ENCODE results near the gene SERAC1.
A peak's percentile ranks its signal among the peaks of the same experiment; 100 is the strongest.

SERAC1 gene

DNA sequence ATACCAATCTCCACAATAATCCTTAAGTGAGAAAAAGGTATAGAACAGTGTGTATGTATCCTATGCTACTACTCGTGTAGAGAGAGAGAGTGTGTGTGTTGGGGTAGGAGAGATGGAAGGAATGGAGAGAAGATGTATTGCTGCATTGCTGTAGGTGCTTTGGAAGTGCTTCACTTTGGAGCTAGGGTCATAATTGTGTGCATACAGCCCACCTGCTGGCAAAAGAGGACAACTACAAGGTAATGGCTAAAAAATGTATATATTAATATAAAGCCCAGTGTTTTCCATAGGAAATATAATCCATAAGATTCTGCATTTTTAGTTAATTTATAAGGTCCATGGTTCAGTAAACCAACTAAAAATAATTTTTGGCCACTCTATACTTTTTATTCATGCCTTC is 36.1 kb downstream of the SERAC1 start:
- Histone ChIP-seq H3K4me3 (no peak overlapping the region), H3K27ac (no peak overlapping the region)

DNA sequence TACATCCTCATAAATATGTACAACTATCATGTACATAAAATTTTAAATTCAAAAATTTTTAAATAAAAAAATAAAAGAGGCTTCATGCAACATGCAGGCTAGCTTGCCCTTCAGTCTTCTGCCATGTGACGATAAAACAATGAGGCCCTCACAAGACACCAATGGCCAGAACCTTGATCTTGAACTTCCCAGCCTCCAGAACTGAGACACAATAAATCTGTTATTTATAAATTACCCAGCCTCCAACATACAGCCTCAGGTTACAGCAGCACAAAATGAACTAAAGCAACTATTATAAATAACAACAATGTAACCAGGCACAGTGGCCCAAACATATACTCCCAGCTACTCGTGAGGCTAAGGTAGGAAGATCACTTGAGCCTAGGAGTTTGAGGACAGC is 42.8 kb downstream of the SERAC1 start:
- H3K27ac ChIP-seq: no peak overlapping the region
- H3K4me3 ChIP-seq: no peak overlapping the region

DNA sequence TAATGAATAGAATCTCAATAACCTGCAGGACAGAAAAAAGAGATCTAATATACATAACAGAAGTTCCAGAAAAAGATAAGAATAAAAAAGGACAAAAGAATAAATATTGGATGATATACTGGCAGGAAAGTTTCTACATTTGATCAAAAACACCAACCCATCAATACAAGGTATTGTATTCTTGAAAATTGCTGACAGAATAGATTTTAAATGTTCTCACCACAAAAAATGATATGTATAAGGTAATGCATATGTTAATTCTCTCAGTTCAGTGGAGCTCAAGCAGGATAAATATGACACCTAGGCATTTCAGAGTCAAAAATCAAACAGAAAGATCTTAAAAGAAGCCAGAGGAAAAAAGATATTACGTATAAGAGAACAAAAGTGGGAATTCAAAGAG is 43.8 kb downstream of the SERAC1 start:
- no peak overlapping the region for H3K27ac ChIP-seq
- H3K4me3 ChIP-seq: no peak overlapping the region

DNA sequence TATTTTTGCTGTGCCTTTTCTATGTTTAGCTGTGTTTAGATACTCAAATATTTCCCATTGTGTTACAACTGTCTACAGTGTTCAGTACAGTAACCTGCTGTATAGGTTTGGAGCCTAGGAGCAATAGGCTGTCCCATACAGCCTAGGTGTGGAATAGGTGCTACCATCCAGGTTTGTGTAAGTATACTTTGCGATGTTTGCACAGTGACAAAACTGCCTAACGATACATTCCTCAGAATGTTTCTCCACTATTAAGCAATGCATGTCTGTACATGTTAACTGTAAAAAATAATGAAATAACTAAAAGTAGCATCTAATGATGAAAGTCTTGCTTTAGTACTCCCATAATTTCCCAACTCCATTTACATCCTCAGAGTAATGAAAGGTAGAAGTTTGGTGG is 46.0 kb downstream of the SERAC1 start:
- no peak overlapping the region for H3K4me3 ChIP-seq
- no peak overlapping the region for H3K27ac ChIP-seq

DNA sequence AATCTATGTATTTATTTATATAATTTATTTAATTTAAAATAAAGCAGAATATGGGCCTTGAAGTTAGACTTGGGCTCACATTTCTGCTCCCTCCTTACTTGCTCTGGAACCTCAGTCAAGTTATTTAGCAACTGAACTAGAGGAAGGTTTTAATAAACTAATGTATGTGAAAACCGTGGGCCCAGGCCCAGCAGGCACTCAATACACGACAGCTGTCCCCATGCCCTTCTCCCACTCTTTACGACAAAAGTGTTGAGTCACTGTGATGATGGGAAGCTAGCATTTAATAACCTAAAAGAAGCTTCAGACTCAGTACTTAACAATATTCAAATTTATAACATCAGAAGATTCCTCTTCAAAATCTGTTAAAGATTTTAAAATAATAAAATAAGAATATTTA is 46.7 kb downstream of the SERAC1 start:
- H3K27ac ChIP-seq: no peak overlapping the region
- H3K4me3 ChIP-seq: no peak overlapping the region

DNA sequence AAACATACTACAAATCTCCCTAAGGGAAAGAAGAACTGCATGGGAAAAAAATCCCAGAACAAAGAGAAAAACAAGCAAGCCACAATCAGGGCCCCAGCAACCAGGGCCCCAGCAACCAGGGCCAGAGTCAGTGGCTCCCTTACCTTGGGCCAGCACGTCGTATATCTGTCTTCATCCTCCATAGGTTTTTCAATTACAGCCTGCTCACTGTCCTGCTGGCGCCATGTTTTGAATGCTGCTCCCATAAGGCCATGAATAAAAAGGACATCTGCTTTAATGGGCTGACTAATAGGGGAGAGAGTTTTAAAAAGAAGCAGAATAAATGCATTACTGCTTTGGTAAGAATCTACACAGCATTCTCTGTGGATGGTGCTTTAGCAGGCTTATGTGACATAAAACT is 49.2 kb downstream of the SERAC1 start:
- H3K4me3 ChIP-seq: no peak overlapping the region
- no peak overlapping the region for H3K27ac ChIP-seq

DNA sequence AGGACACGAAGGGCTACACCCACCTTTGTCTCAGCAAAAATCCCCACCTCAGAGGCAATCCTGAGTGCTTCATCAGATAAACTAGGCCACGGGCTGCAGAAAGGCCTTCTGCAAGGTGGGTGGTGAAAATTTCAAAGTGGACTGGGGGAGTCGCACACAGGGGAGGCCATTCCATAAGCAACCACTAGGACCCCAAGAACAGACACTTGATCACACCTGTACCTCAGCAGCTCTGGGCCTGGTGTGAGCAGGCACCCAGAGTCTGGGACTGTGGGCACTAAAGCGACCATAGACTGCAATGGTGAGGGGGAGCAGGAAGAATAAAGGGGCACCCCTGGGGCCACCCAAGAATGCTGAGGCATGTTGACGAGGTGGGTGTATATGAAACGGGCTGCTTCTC is 52.6 kb downstream of the SERAC1 start:
- Histone ChIP-seq H3K4me3 (no peak overlapping the region), H3K27ac (no peak overlapping the region)

DNA sequence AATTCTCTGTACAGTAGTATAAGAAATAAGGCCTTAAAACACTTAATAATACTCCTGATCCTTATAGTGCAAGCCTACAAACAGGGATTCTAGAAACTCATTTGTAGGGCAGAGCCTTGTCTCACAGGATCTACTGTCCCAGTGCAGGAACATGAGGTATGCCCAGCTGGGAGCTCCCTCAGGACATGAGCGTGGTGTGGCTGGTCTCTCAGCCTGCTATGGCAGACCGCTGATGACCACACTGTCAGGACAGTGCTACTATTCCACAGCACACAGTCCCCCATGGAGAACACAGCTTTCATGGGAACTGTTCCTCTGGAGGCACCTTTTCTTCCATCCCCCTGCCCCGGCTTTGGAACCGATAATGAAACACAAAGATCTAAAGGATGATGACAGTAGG is 53.0 kb downstream of the SERAC1 start:
- H3K4me3 ChIP-seq: no peak overlapping the region
- H3K27ac ChIP-seq: no peak overlapping the region

DNA sequence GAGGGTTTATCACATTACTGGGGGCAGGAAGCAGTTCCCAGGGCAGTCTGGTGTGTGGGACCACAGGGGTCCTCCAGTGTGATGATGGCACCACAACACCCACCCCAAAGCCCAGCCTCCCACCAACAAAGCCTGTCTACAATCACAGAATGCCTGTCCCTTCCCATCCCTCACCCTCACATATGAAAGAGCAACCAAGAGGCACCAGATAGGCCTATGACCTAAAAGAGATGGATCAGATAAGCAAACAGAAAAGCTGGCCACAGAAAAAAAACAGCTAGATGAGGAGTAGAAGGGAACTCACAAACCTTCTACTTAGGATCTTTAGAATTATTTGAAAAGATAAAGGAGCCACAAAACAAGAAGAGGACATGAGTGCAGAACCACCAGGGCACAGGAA is 54.3 kb downstream of the SERAC1 start:
- Histone ChIP-seq H3K27ac (no peak overlapping the region), H3K4me3 (no peak overlapping the region)

DNA sequence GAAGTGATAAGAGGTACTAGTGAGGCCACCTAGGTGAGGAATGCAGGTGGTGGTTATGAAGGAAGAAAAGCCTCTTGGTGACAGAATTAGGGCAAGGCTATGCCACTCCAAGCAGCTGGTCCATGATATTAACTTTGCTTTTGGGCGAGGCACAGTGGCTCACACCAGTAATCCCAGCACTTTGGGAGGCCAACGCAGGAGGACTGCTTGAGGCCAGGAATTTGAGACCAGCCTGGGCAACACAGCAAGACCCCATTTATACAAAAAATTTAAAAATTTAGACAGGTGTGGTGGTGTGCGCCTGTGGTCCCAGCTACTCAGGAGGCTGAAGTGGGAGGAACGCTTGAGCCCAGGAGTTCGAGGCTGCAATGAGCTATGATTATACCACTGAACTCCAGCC is 56.1 kb downstream of the SERAC1 start:
- no peak overlapping the region for H3K4me3 ChIP-seq
- no peak overlapping the region for H3K27ac ChIP-seq

DNA sequence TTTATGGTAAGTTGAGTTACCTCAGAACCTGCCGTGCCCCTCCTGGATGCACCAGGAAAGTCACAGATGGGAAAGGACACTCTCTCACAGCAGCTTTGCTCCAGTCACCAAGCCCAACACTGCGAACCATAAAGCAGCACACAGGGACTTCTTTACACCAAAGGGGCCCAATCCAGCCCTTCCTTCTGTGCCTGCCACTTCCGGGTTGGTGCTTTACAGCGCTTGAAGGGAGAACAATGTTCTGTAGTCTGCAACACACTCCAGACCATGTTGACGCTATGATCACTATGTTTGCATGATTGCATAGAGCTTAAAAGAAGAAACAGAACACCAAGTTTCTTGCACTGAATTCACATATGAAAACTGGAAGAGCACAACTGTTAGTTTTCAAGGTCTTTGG is 57.1 kb downstream of the SERAC1 start:
- Histone ChIP-seq H3K27ac (no peak overlapping the region), H3K4me3 (no peak overlapping the region)

DNA sequence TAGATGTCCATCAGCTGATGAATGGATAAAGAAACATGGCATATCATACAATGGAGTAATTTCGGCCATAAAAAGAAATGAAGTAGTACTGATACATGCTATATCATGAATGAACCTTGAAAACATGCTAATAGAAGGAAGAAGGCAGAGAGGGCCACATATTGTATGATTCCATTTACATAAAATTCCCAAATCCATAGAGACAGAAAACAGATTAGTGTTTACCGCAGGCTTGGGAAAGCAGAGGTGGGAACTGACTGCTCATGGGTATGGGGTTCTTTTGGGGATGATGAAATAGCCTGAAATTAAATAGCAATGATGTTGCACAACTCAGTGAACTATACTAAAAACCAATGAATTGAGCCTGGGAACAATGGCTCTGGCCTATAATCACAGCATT is 58.3 kb downstream of the SERAC1 start:
- no peak overlapping the region for H3K27ac ChIP-seq
- no peak overlapping the region for H3K4me3 ChIP-seq

DNA sequence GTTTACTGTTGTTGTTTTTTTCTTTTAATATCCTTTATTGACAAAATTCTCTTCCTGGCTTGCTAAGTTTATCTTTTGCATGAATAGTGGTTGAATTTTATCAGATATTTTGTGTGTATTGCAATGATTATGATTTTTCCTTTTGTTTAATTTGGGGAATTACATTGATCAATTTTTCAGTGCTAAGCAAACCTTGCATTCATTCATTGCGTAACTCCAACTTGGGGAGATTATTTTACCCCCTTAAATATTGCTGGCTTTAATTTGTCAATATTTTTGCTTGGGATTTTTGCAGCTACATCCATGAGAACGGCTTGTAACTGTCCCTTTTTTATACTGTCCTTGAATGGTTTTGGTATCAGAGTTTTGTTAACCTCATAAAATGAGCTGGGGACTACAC is 63.4 kb downstream of the SERAC1 start:
- Histone ChIP-seq H3K27ac (peak overlapping the region in 1 of 21 experiments; percentile 13), H3K4me3 (no peak overlapping the region)

DNA sequence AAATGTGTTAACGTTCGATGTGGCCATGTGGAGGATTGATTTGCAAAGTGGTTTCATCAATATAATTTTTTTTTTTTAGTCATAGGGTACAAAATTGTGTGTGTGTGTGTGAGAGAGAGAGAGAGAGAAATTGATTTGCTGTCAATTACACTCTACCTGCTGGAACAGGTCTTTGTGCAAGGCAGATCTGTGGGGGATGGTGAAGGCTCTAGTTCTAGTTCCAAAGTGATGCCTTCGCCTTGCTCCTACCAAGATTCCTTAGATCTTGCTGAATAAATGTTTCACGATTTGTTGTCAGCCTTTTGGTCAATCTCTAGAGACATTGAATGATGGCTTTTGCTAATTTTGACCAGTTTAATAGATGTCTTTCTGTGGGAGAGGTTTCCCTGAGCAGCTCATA is 64.8 kb downstream of the SERAC1 start:
- H3K4me3 ChIP-seq: no peak overlapping the region
- H3K27ac ChIP-seq: no peak overlapping the region

DNA sequence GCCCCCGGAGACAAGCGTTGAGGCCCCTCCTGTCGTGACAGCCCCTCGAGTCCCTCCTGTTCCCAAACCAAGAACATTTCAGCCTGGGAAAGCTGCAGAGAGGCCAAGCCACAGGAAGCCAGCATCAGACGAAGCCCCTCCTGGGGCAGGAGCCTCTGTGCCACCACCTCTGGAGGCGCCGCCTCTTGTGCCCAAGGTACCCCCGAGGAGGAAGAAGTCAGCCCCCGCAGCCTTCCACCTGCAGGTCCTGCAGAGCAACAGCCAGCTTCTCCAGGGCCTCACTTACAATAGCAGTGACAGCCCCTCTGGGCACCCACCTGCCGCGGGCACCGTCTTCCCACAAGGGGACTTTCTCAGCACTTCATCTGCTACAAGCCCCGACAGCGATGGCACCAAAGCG is 72.4 kb downstream of the SERAC1 start:
- Histone ChIP-seq H3K4me3 (no peak overlapping the region), H3K27ac (no peak overlapping the region)

DNA sequence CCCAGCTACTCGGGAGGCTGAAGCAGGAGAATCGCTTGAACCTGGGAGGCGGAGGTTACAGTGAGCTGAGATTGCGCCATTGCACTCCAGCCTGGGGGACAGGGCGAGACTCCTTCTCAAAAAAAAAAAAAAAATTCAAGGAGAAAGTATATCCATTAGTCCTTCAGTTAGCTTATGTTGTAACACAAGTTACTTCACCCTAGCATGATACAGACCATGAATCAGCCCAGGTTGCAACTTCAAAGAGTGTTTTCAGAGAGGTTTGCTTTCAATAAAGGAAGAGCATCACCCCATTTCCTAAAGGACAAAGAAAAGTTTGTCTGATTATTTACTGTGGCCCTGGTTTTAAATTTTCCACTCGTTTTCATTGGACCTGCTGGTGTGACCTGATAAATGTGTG is 73.0 kb downstream of the SERAC1 start:
- Histone ChIP-seq H3K4me3 (no peak overlapping the region), H3K27ac (no peak overlapping the region)

DNA sequence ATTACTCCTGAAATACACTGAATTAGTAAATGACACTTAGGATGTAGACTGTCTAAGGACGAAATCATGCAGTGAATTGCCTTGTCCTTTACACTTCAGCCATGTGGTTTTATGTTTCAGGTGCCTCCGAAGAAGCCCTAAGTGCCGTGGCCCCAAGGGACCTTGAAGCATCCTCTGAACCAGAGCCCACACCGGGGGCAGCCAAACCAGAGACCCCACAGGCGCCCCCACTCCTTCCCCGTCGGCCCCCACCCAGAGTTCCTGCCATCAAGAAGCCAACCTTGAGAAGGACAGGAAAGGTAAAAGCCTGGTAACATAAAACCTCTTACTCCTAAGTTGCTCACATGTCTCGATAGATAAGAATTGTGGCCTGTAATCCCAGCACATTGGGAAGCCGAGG is 75.3 kb downstream of the SERAC1 start:
- Histone ChIP-seq H3K4me3 (no peak overlapping the region), H3K27ac (no peak overlapping the region)

DNA sequence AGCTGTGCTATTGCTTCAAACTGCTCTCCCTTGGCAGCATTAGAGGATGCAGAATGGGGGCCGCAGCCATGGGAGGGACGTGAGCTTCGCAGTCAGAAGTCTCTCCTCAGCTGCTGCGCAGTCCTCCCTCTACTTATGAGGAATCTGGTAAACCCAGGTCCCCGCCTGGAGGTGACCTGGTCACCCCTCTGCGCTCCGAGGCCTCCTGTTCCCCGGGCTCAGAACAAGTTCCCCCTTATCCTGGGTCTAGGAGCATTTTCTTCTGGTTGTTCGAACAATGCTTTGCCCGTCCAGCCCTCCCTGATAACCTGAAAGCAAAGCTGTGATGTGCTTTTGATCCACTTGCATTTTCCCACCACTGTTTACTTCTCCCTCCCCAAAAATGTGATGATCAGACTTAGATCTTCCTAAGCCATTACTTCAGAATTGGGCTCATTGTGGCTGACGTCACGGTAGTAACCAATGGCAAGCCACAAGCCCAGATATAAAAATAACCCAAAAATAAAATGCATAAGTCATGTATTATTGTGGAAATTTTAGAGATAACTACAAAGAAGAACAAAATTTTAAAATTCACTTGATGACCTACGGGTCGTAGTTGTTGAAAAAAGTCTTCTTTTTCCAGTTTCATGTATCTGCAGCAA is 80.7 kb downstream of the SERAC1 start:
- Histone ChIP-seq H3K4me3 (no peak overlapping the region), H3K27ac (no peak overlapping the region)

DNA sequence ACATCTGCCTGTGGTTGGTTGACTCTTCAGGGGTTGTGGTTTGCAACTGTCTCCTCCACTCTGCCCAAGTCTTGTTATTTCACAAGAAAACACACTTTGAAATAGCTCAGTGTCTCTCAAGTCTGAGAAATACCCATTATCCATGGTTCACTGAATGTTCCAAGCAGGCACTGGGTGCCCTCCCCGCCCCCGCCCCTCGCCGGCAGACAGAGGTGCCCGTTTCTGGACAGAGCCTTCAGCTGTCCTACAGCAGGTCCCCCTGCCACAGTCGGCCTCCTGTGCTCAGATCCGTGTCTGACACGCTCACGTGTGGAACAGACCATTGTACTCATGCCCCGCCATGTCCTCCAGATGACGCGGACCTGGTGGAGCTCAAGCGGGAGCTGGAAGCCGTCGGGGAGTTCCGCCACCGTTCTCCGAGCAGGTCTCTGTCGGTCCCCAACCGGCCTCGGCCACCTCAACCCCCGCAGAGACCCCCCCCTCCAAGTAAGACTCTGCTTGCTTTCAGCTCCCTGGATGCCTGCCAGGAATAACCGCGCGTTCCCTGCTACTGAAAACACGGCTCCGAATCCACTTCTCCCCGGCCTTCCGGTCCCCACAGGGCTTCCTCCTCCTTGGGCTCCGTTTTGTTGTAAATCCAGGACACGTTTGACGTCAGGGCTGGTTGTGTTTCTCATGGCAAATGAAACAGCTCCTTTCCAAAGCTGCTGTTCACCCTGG is 81.4 kb downstream of the SERAC1 start:
- H3K27ac ChIP-seq: peak overlapping the region in 1 of 21 experiments; percentile 16
- no peak overlapping the region for H3K4me3 ChIP-seq

DNA sequence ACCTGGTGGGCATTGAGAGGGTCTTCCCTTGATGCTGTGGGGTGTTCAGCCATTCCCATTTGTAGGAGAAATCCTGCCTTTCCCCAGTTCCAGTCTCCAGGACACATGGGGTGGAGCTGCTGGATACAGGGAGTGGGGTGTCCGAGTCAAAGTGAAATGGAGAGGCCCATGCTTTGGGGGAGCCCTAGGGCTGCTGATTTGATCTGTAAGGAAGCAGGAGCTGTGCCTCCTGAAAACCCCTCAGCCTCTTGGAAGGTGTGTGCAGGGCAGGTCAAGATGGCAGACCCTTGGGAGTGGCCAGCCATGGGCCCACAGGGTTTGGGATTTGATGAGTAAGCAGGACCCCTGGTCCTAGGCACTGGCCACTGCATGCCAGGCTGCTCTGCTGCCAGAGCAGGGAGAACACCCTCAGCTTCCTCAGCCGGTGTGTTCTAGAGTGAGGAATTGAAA is 82.0 kb downstream of the SERAC1 start:
- H3K27ac ChIP-seq: no peak overlapping the region

DNA sequence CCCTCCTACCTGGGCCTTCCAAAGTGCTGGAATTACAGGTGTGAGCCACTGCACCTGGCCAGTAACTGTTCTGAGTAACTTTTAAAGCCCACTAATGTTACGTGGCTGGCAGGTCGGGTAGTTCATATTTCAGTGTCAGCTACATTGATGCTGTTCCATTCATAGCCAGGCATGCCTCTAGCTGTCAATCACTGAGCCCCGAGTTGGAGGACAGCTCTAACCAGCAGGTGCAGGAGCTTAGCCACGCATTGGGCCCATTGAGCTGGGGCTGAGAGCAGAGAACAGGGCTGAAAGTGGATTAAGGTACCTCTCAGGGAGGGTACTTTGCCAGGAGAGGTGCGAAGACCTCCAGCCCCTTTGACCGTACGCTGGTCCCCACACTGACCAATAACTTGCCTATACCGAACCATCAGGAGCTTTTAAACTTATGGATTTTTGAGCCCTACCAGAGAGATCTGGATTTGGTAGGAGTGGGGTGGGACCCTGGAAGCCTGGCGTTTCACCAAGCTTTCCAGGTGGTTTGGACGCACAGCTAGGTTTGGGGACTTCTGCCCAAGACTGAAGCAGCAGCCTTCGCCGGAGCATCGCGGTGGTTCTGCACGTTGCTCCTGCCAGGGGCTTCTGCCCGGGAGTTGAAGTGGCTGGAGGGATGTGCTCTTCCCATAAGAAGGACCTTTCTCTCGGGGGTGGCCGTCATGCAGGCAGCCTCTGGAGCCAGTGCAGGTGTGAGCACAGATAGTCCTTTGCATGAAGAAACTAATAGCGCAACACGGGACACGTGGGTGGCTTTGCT is 82.6 kb downstream of the SERAC1 start:
- H3K4me3 ChIP-seq: no peak overlapping the region
- no peak overlapping the region for H3K27ac ChIP-seq

More for the DNA sequence above, 82.0 kb downstream of the SERAC1 start:
- H3K4me3 ChIP-seq: no peak overlapping the region
